Upper lobe of right lung (tissue), 1 donor: ENCODE results near the gene FABP3. TPM values are rescaled to one million over a fixed set of nuclear protein-coding genes. Genes with fewer than 3 reads are reported as not detected.
A peak's percentile ranks its signal among the peaks of the same experiment; 100 is the strongest.

ENCODE experiments used
- ATAC-seq: fragments of 200-7000 bp; cut with Tn5 transposase; one replicate; pipeline ENCODE4 v1.9.1; 2020; ENCODE audit warnings: mild to moderate bottlenecking, moderate library complexity
- DNase-seq: peaks from one replicate; pipeline ENCODE4 v3.0.0-alpha.2; 2020
- H3K27ac ChIP-seq: fragments of 200-600 bp; one replicate; pipeline ENCODE4 v1.8.0; 2022
- H3K27me3 ChIP-seq: fragments of 200-600 bp; one replicate; pipeline ENCODE4 v1.8.0; 2022; ENCODE audit warnings: mild to moderate bottlenecking
- H3K36me3 ChIP-seq: fragments of 200-600 bp; one replicate; pipeline ENCODE4 v1.8.0; 2022
- H3K4me1 ChIP-seq: fragments of 200-600 bp; one replicate; pipeline ENCODE4 v1.8.0; 2022
- H3K4me3 ChIP-seq: fragments of 200-600 bp; one replicate; pipeline ENCODE4 v1.8.0; 2022; ENCODE audit warnings: mild to moderate bottlenecking
- H3K9me3 ChIP-seq: fragments of 200-600 bp; one replicate; pipeline ENCODE4 v1.8.0; 2022
- intact Hi-C: fragments of 100-400 bp; cut with DNase I; formaldehyde crosslinking; loops from one replicate; pipeline ENCODE4 v1.11.0; 2022
- total RNA-seq: library from RNA; stranded (reverse); fragmentation: NEBNext Ultra II Directional; extraction: Animal tissue kit (Norgen Biotek cat#: 25700); gene quantifications from one replicate; pipeline ENCODE4 v1.2.1, GENCODE V29; 2021
- TF ChIP-seq, protein P1 (sequence below): fragments of 200-600 bp; IDR thresholded peaks from one replicate; pipeline ENCODE4 v1.8.0; 2022; ENCODE audit warnings: antibody characterized with exemption
- donor health status: DM: no; HTN: yes; CAD: no; lungs with severe emphysema.

FABP3 gene
- total RNA-seq, 1 donor from 2014 or later, result 63.6 TPM

- Histone ChIP-seq H3K4me1 (peaks cover 14% of the 10 kb centered on the region), H3K27ac (no peak overlapping the region), H3K9me3 (no peaks in the 10 kb centered on the region), H3K4me3 (no peak overlapping the region), H3K36me3 (no peaks in the 10 kb centered on the region), H3K27me3 (peaks cover 5% of the 10 kb centered on the region)
- peak; percentile 71 for DNase-seq
- intact Hi-C loops, result no loop called here
- TF ChIP-seq, protein P1, sequence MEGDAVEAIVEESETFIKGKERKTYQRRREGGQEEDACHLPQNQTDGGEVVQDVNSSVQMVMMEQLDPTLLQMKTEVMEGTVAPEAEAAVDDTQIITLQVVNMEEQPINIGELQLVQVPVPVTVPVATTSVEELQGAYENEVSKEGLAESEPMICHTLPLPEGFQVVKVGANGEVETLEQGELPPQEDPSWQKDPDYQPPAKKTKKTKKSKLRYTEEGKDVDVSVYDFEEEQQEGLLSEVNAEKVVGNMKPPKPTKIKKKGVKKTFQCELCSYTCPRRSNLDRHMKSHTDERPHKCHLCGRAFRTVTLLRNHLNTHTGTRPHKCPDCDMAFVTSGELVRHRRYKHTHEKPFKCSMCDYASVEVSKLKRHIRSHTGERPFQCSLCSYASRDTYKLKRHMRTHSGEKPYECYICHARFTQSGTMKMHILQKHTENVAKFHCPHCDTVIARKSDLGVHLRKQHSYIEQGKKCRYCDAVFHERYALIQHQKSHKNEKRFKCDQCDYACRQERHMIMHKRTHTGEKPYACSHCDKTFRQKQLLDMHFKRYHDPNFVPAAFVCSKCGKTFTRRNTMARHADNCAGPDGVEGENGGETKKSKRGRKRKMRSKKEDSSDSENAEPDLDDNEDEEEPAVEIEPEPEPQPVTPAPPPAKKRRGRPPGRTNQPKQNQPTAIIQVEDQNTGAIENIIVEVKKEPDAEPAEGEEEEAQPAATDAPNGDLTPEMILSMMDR, result no peak
- peak; percentile 51 for ATAC-seq
Observed at GRCh38 chr1:31416101-31416736, 43.3 kb upstream of the FABP3 start.

DNA sequence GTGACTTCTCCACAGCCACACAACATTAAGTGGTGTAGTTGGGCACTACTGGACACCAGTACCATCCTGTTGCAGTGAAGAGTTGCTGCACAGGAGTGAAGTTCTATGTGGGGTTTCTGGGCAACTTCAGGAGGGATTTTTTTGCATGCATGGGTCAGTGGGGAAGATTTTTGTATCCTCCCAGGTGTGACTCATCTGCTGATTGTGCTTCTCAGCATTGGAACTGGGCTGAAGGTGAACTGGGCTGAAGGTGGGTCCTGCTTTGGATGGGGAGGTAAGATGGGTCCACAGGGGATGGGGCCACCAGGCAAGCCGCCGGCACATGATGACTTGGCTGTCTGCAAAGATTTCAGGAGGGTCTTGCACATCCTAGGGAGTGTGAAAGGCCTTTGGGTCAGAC lies 42.8 kb upstream of the FABP3 start:
- Histone ChIP-seq H3K36me3 (no peaks in the 10 kb centered on the region), H3K4me1 (peaks cover 14% of the 10 kb centered on the region), H3K27ac (no peak overlapping the region), H3K4me3 (no peak overlapping the region), H3K27me3 (peaks cover 10% of the 10 kb centered on the region), H3K9me3 (no peaks in the 10 kb centered on the region)
- ATAC-seq (no peak), DNase-seq (no peak)
- TF ChIP-seq, protein P1, result no peak
- intact Hi-C loops, result no loop called here

- no peaks in the 10 kb centered on the region for H3K9me3 ChIP-seq
- no peak for ATAC-seq
- no peak overlapping the region for H3K27ac ChIP-seq
- no peak overlapping the region for H3K4me3 ChIP-seq
- TF ChIP-seq, protein P1, result no peak
- peaks cover 11% of the 10 kb centered on the region for H3K27me3 ChIP-seq
- H3K36me3 ChIP-seq, result no peaks in the 10 kb centered on the region
- peaks cover 14% of the 10 kb centered on the region for H3K4me1 ChIP-seq
- intact Hi-C loops, result no loop called here
- DNase-seq, result no peak
Observed at GRCh38 chr1:31414980-31415370, 42.1 kb upstream of the FABP3 start.

GRCh38 chr1:31413405-31414001 lies 40.6 kb upstream of the FABP3 start:
- peaks cover 13% of the 10 kb centered on the region for H3K27me3 ChIP-seq
- intact Hi-C loops, result no loop called here
- TF ChIP-seq, protein P1, result no peak
- ATAC-seq, result peak; percentile 80
- DNase-seq, result peak; percentile 93
- H3K9me3 ChIP-seq, result no peaks in the 10 kb centered on the region
- H3K4me3 ChIP-seq, result peak overlapping the region; percentile 82
- peaks cover 14% of the 10 kb centered on the region for H3K4me1 ChIP-seq
- H3K27ac ChIP-seq, result peak overlapping the region; percentile 83
- no peaks in the 10 kb centered on the region for H3K36me3 ChIP-seq

GRCh38 chr1:31412732-31413404 lies 40.0 kb upstream of the FABP3 start, which contains the start of gene SERINC2:
SERINC2 (plus strand) TSS chr1:31413213; CDS start chr1:31413266, 53 bp downstream.
- ATAC-seq (peak; percentile 90), DNase-seq (peak; percentile 81)
- Histone ChIP-seq H3K27ac (peak within 1 kb of the TSS; percentile 83), H3K9me3 (no peaks in the 10 kb centered on the region), H3K27me3 (peaks cover 13% of the 10 kb centered on the region), H3K4me3 (peak within 1 kb of the TSS; percentile 82), H3K36me3 (no peaks in the 10 kb centered on the region), H3K4me1 (peaks cover 14% of the 10 kb centered on the region)
- intact Hi-C loops, result no loop called here
- TF ChIP-seq, protein P1, result no peak
